Right ventricle myocardium inferior (tissue), 1 donor: Measurements from ENCODE around the gene WDR12. TPM values are rescaled to one million over a fixed set of nuclear protein-coding genes. Genes with fewer than 3 reads are reported as not detected.

Experiments
- ATAC-seq: fragments of 200-7000 bp; cut with Tn5 transposase; one replicate; pipeline ENCODE4 v1.9.1; 2020; ENCODE audit warnings: mild to moderate bottlenecking, moderate library complexity
- DNase-seq: peaks from one replicate; pipeline ENCODE4 v3.0.0; 2021; ENCODE audit errors: missing footprints
- intact Hi-C: fragments of 100-400 bp; cut with DNase I; formaldehyde crosslinking; loops from one replicate; pipeline ENCODE4 v1.11.0; 2022
- total RNA-seq: library from RNA; stranded (reverse); fragmentation: NEBNext Ultra II Directional; extraction: Animal tissue kit (Norgen Biotek cat#: 25700); gene quantifications from one replicate; pipeline ENCODE4 v1.2.1, GENCODE V29; 2021
- donor health status: DM: no; HTN: yes; CAD: no; lungs with severe emphysema.

The WDR12 gene
- total RNA-seq, 1 donor from 2014 or later: 54.1 TPM

- ATAC-seq (no peak), DNase-seq (no peak)
- intact Hi-C loops: no loop called here
Measured at GRCh38 chr2:202831242-202832220, 79.9 kb downstream of the WDR12 start.

GRCh38 chr2:202824901-202825300, 86.6 kb downstream of the WDR12 start:
- ATAC-seq (no peak), DNase-seq (no peak)
- intact Hi-C loops: no loop called here

Other genes with a start within 250 kb of the WDR12 start
- 4.6 TPM for gene ICA1L, start 39.9 kb downstream of the WDR12 start, total RNA-seq
- gene CARF, start 602 bp upstream of the WDR12 start, total RNA-seq: 5.2 TPM
- 14.1 TPM for gene NBEAL1, start 103.2 kb upstream of the WDR12 start, total RNA-seq